Fibroblast of skin of right biceps (primary cell): ENCODE data around the gene NLRP2B.
"Not testable (repeated sequence)": the region's sequence is repeated elsewhere in the genome, so short reads cannot be mapped to it uniquely, and the experiment has no call there.

ENCODE experiments used
- DNase-seq: peaks from one replicate; pipeline ENCODE4 v3.0.0-alpha.2; 2013

The NLRP2B gene

DNA sequence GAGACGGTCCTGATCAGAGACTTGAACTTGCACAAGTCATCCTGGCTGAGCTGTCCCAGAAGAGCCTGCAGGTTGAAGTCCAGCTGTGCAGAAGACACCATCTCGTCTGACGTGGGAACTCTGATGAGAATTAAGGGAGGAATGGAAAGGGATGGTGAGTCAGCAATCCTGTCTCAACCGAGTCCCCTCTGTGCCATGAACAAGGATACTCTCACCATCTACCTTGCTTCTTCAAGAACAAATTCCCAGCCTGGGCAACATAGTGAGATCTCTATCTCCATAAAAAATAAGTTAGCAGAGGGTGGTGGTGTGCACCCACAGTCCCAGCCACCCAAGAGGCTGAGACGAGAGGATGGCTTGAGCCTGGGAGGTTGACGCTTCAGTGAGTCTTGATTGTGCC lies at the start of gene NLRP2B:
NLRP2B (minus strand) TSS at position 101 of the 400 bp plus-strand sequence.
- no peak for DNase-seq

DNA sequence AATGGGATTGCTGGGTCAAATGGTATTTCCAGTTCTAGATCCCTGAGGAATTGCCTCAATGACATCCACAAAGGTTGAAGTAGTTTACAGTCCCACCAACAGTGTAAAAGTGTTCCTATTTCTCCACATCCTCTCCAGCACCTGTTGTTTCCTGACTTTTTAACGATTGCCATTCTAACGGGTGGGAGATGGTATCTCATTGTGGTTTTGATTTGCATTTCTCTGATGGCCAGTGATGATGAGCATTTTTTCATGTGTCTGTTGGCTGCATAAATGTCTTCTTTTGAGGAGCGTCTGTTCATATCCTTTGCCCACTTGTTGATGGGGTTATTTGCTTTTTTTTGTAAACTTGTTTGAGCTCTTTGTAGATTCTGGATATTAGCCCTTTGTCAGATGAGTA lies 45.9 kb upstream of the NLRP2B start:
- DNase-seq, result not testable (repeated sequence)

DNA sequence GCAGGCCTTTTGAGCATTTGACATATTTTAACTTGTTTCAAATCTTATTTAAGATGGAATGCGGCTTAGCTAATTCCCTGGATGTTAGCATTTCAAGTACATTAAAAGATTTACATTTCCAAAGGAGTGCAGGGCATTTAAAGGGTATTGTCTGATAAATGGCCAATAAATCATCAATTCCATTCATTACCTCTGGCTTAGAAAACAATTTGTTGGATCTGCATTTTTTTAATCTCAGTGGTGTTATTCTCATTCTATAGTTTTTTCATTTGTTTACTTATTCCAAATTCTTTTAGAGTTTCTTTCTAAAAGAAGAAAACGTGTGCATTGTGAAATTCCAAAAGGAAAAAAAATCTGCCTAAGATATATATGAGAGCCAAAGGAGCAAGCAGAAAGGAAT lies 1.3 kb upstream of the NLRP2B start:
- no peak for DNase-seq

DNA sequence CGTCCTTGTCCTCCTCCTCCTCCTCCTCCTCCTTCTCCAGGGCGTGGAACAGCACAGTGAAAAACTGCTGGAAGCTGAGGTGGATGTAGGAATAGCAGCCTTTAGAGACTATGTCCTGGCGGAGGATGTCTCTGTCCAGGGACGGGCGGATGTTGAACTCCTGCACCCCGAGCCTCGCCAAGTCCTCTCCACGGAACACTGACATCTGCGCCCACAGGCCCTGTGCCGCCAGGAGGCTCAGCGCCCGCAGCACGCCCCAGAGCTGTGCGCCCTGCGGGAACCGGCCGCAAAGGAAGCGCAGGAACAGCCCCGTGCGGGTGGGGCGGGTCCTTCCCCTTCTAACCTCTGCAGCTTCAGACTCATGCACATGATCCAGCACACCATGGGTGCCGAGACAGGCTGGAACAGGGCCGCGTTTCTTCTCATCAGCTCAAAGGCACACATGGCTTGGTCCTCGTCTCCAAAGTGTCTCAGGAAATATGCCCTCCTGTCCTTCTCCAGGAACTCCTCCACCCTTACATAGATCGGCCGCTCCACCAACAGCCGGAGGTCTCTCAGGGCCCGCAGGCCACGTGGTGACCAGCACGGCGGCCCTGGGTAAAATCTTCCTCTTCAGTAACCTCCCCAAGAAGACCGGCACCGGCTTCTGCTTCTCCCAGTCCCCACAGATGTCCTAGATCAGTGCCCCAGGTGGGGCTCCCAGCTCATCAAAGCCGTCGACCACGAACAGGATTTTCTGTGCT lies 1.2 kb downstream of the NLRP2B start:
- no peak for DNase-seq

DNA sequence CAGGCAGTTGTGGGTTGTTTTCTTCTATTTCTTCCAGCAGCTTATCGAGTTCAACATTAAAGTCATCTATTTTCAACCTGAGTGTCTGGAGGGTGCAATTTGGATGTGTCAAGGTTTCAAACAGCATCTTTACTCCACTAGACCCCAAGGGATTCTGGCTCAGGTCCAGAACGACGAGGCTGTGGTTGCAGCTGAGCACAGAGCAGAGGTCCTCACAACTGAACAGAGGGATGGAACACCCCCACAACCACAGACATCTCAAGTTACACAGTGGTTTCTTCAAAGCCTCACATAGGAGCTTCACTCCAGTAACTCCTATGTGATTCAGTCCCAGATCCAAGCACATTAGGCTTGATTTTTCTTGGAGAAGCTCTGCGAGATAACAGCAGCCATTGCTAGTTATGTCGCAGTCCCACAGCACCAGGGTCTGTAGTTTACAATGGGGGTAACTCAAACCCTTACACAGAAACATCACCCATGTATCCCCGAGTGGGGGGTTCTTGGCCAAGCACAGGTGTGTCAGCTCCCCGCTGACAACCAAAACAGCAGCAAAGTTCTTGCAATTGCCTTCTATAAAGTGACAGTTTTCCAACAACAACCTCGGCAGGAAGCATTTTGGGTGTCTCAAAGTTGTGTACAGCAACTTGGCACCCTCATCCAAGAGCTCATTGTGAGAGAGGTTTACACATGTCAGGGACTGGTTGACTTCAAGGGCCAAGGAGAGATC lies 2.8 kb downstream of the NLRP2B start:
- no peak for DNase-seq

DNA sequence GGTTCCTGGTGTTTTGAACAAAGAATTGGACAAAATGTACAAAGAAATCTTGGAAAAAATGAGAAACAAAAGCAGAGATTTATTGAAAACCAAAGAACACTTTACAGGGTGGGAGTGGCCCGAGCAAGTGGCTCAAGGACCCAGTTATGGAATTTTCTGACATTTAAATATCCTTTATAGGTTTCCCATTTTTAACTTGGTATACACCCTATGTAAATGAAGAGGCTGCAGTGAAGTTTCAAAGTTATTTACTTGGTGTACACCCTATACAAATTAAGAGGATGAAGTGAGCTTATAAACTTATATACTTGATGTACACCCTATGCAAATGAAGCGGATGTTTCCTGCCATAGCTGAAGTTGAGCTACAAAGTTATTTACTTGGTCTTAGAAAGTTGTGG lies 4.7 kb downstream of the NLRP2B start:
- no peak for DNase-seq

DNA sequence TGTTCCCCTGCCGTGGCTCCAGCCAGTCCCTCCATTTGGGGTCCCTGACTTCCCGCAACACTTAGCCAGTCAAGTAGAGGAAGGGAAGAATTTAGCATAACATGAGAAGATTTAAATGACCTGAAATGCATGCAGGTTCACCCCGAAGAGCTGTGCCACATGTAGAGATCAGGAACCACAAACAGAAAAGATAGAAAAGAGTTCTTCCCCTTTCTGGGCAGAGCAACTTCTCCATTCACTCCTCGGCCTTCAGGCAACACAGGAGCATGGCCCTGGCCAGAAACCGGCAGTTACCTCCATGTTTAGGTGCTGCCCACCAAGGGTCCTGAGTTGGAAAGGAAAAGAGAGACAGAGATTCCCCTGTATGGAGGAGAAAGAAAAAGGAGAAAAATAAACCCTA lies 5.2 kb downstream of the NLRP2B start:
- no peak for DNase-seq

DNA sequence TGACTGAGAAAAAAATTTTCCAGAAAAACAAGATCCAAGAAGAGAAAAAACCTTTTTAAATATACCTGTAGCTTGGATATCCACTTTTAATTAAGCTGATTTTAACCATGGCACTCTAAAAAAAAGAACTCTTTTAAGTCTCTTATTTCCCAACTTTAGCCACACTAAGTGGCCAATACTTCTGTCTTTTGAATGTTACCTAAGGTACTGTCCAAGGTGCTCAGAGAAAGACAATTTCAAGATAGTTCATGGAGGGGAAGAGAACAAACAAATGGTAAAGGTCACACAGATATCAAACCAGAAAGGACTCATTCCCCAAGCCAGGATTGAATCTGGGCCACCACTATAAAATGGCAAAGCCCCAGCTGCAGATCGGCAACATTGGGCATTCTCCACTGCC lies 10.1 kb downstream of the NLRP2B start:
- DNase-seq, result no peak

DNA sequence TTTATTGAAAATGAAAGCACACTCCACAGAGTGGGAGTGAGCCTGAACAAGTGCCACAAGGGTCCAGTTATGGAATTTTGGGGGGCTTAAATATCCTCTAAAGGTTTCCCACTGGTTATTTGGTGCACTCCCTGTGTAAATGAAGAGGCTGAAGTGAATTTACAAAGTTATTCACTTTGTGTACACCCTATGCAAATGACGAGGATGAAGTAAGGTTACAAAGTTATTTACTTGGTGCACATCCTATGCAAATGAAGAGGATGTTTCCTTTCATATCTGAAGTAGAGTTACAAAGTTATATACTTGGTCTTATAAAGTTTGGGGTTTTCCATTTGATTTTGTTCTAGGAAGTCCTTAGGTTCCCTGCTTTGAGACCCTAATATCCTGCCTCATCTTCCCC lies 13.1 kb downstream of the NLRP2B start:
- no peak for DNase-seq

DNA sequence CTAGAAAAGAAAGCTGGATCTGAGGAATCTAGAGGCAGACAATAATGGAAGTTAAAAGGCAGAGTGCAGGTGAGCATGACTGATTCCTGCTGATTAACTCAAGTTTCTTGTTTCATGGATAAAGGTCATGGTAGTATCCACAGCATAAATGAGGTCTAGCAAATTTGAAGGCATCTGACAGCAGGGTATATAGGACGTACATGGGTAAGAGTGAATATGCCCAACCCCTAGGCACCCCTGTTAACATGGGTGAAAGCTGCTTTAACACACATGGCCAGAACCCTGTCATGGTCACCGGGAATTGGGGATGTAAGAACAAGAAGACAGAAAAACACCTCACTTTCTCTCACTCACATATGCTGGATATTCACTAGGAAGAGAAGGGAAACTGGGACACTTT lies 25.0 kb downstream of the NLRP2B start:
- DNase-seq, result no peak

DNA sequence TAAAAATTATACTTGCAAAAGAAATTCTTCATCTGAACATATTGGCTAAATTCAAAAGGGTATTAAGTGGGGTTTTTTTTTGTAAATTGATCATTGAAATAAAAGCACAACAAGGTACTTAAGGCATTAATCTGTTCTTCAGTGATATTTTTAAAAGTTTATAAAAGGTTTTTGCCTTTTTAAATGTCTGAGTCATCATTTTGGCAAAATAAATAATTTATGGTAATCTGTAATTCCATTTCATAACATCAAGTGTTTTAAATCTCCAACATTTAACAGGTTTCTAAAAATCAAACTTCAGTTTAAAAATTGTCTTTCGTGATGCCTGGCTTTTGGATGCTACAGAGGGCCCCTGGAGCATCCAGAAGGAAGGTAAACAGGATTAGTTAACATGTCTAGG lies 27.4 kb downstream of the NLRP2B start:
- no peak for DNase-seq

DNA sequence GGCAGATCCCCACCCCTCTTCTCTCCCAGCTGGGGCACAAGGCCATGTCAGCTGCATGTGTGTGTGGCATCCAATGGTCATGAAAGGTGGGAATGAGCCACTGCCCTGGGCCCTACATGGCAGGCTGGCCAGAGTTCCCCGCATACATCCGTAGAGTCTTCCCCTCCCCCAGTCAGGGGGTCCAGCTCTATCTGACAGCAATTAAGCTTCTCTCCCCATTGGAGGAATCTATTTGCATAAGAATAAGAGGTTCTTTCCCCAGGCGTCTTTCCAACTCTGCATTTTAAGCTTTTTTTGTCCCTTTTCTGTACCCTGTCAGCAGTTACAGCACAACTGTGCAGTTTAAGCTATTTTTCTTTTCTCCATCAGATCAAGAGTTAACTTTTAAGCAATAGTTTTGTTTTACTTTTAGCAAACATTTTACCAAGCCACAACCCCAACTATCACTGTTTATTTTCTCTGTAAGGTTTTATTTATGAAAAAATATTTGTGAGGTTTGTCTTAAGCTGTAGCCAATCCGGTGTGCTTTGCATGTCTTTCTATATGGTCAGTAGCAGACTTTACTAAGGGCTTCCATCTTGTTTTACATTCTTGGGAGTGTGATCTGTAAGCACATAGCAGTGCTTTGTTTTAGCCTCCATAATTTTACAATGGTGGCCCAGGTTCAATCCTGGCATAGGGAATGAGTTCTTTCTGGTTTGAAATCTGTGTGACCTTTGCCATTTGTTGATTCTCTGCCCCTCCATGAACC lies 28.7 kb downstream of the NLRP2B start:
- DNase-seq, result no peak

DNA sequence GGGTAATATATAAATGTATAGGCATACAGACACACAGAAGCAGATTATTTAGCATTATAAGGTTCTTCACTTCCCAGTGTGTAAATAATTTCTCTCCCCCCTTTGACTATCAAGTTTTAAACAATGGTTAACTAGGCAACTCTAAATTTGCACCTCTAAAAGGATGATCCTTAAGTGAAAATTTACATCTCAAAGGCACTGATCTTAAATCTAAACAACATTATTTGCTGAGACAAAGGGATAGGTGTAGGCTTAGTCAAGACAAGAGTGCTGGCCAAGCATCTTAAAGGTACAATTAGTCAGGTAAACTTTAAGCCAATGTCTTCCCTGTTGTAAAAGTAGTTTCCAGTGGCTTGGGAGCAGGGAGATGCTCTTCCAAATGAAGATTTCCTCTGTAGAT lies 33.0 kb downstream of the NLRP2B start:
- DNase-seq, result no peak

DNA sequence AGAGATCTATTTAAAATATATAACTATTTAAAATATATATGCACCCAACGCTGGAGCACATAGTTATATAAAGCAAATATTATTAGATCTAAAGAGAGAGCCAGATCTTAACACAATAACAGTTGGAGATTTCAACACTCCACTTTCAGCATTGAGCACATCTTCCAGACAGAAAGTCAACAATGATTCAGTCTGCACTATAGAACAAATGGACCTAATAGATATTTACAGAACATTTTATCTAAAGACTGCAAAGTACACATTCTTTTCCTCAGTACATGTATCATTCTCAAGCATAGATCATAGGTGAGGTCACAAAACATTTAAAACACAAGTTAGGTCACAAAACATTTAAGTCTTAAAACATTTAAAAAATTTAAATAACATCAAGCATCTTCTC lies 36.4 kb downstream of the NLRP2B start:
- no peak for DNase-seq

DNA sequence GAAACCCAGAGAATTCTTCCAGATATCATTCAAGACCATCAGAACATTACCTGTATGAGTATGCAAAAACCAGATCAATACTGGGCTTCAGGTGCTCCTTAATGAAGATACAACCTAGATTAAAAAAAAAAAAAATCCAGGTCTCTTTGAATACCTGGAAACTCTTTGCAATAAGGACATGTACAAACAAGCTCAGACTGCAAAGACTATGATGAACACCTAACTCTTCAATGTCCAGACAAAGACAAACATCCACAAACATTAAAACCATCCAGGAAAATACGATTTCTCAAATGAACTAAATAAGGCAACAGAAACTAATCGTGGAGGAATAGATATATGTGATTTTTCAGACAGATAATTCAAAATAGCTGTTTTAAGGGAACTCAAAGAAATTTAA lies 38.7 kb downstream of the NLRP2B start:
- DNase-seq, result no peak

DNA sequence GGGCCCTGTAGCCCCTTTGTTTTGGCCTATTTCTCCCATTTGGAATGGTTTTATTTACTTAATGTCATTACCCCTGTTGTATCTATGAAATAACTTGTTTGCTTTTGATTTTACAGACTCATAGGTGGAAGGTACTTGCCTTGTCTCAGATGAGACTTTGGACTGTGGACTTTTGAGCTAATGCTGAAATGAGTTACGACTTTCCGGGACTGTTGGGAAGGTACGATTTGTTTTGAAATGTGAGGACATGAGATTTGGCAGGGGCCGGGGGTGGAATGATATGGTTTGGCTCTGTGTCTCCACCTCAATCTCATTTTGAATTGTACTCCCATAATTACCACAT lies 39.4 kb downstream of the NLRP2B start:
- no peak for DNase-seq

DNA sequence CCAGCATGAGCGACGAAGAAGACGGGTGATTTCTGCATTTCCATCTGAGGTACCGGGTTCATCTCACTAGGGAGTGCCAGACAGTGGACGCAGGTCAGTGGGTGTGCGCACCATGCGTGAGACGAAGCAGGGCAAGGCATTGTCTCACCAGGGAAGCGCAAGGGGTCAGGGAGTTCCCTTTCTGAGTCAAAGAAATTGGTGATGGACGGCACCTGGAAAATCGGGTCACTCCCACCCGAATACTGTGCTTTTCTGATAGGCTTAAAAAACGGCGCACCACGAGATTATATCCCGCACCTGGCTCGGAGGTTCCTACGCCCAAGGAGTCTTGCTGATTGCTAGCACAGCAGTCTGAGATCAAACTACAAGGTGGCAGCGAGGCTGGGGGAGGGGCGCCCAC lies 50.6 kb downstream of the NLRP2B start:
- not testable (repeated sequence) for DNase-seq
